Heart left ventricle (tissue), 16 donors: ENCODE data around the gene ZC3H7A. TPM values are rescaled to one million over a fixed set of nuclear protein-coding genes. Genes with fewer than 3 reads are reported as not detected.
A peak's percentile ranks its signal among the peaks of the same experiment; 100 is the strongest.
"Not testable (repeated sequence)": the region's sequence is repeated elsewhere in the genome, so short reads cannot be mapped to it uniquely, and the experiment has no call there.

ENCODE experiments used
- ATAC-seq, 4 donors: fragments of 200-7000 bp; cut with Tn5 transposase; one replicate each; pipeline ENCODE4 v1.9.1; 2020 to 2022; ENCODE audit warnings: moderate library complexity in 4 of 4, mild to moderate bottlenecking in 3 of 4, moderate number of reproducible peaks in 1 of 4
- DNase-seq, 5 donors: peaks; one replicate each; pipeline ENCODE4 v3.0.0-alpha.2; 2020
- H3K27ac ChIP-seq, 12 donors: fragments of 200-600 bp; sonication (generic) in 4 of 12; one replicate each; pipeline versions ENCODE4 v1.5.0 to v1.8.0; 2016 to 2022; ENCODE audit warnings: mild to moderate bottlenecking in 2 of 12
- H3K27me3 ChIP-seq, 9 donors: fragments of 200-600 bp; sonication (generic) in 2 of 9; one replicate each; pipeline versions ENCODE4 v1.5.1 to v1.8.0; 2016 to 2022; ENCODE audit warnings: mild to moderate bottlenecking in 3 of 9
- H3K36me3 ChIP-seq, 9 donors: fragments of 200-600 bp; sonication (generic) in 2 of 9; one replicate each; pipeline versions ENCODE4 v1.5.0 to v1.8.0; 2018 to 2022; ENCODE audit warnings: mild to moderate bottlenecking in 2 of 9
- H3K4me1 ChIP-seq, 12 donors: fragments of 200-600 bp; sonication (generic) in 4 of 12; one replicate each; pipeline versions ENCODE4 v1.5.0 to v1.8.0; 2016 to 2022; ENCODE audit warnings: mild to moderate bottlenecking in 3 of 12
- H3K4me3 ChIP-seq, 12 donors: fragments of 200-600 bp; sonication (generic) in 4 of 12; one replicate each; pipeline versions ENCODE4 v1.5.0 to v1.8.0; 2017 to 2022; ENCODE audit warnings: mild to moderate bottlenecking in 9 of 12, moderate library complexity in 4 of 12
- H3K9me3 ChIP-seq, 12 donors: fragments of 200-600 bp; sonication (generic) in 4 of 12; one replicate each; pipeline versions ENCODE4 v1.5.0 to v1.8.0; 2016 to 2022; ENCODE audit warnings: mild to moderate bottlenecking in 1 of 12
- POLR2A ChIP-seq, 2 donors: fragments of 450-650 bp; IDR thresholded peaks; one replicate each; pipeline ENCODE4 v1.6.1; 2017; ENCODE audit warnings: antibody characterized with exemption in 2 of 2, mild to moderate bottlenecking in 2 of 2, moderate library complexity in 2 of 2
- WGBS, 4 donors: extraction: QIAGEN DNeasy Blood & Tissue Kit in 2 of 4; methylation state at CpG; one replicate each; pipeline versions ENCODE4 v1.1.5 to v1.1.7; 2013 to 2018; 5-methylcytosine and 5-hydroxymethylcytosine counted together
- intact Hi-C, 10 donors: fragments of 100-400 bp; cut with DNase I; formaldehyde crosslinking; loops; one replicate each; pipeline versions ENCODE4 v1.11.1 to v1.14.2; 2022
- polyA plus RNA-seq, 2 donors: library from polyadenylated mRNA; stranded (reverse); fragments of 200-250 nt; gene quantifications; one replicate each; pipeline ENCODE4 v1.2.3, GENCODE V29; 2013
- total RNA-seq, 9 donors: library from RNA; depleted of rRNA in 2 of 9; stranded (reverse); fragments of >200 nt in 2 of 9; fragmentation: NEBNext Ultra II Directional in 3 of 9; extraction: Animal tissue kit (Norgen Biotek cat#: 25700) in 3 of 9; gene quantifications; one replicate each; pipeline versions ENCODE4 v1.1.0 to v1.2.4, GENCODE V29; 2016 to 2023
- TF ChIP-seq, protein P1 (sequence below), 12 donors: fragments of 200-600 bp; sonication (generic) in 4 of 12; IDR thresholded peaks; one replicate each; pipeline versions ENCODE4 v1.5.0 to v1.8.0; 2018 to 2022; ENCODE audit warnings: antibody characterized with exemption in 12 of 12, mild to moderate bottlenecking in 5 of 12
- donor health status: ischemic (EF 13 %, LVEDD 7.1; RV severe dilation, severe dysfunction).
- donor health status: healthy with polysubstance abuse.
- donor health status: DM: no; HTN: yes; CAD: no.
- donor health status: DM: no; HTN: no; CAD: no.
- donor health status: ischemic (EF 25% LVEDD 6.9; RV normal size, moderate dysfunction).
- donor health status: ischemic (EF 25% LVEDD 5.7; RV mildly dilated, moderate dysfunction).
- donor health status: healthy.
- donor health status: DM: yes; HTN: yes; CAD: no.
- donor health status: ischemic (EF 35%, LVEDD 5.7; RV mildly dilated, moderate dysfunction).
- donor health status: nonischemic (EF 11% LVEDD 7.7; RV severe dilation, severe dysfunction).
- donor health status: DM: yes; HTN: yes; CAD: no.
- donor health status: PGD.
- donor health status: ischemic (EF 29% LVEDD 5.4; RV normal size, mild dysfunction).
- donor health status: nonischemic (EF 23%, LVEDD 6.1; RV moderate dilation, normal function).

Gene ZC3H7A
- total and polyA plus RNA-seq, 11 donors: 16.9 to 42.3 (median 27.9) TPM

GRCh38 chr16:11791144-11791828 is 5.8 kb downstream of the ZC3H7A start:
- ATAC-seq (peak in 3 of 4 donors; percentile 21 to 46 (median 41)), DNase-seq (no peak)
- TF ChIP-seq, protein P1, sequence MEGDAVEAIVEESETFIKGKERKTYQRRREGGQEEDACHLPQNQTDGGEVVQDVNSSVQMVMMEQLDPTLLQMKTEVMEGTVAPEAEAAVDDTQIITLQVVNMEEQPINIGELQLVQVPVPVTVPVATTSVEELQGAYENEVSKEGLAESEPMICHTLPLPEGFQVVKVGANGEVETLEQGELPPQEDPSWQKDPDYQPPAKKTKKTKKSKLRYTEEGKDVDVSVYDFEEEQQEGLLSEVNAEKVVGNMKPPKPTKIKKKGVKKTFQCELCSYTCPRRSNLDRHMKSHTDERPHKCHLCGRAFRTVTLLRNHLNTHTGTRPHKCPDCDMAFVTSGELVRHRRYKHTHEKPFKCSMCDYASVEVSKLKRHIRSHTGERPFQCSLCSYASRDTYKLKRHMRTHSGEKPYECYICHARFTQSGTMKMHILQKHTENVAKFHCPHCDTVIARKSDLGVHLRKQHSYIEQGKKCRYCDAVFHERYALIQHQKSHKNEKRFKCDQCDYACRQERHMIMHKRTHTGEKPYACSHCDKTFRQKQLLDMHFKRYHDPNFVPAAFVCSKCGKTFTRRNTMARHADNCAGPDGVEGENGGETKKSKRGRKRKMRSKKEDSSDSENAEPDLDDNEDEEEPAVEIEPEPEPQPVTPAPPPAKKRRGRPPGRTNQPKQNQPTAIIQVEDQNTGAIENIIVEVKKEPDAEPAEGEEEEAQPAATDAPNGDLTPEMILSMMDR (IDR thresholded peaks at IDR 0.05): no peak
- TF ChIP-seq POLR2A (IDR thresholded peaks at IDR 0.05): no peak
- peaks cover 4 to 79% (median 48%) of the 10 kb centered on the region in 12 donors for H3K4me1 ChIP-seq
- peak overlapping the region in 4 of 12 donors; percentile 10 to 46 (median 32) for H3K27ac ChIP-seq
- H3K36me3 ChIP-seq: peaks cover 0 to 34% (median 14%) of the 10 kb centered on the region in 9 donors
- no peak overlapping the region for H3K4me3 ChIP-seq
- intact Hi-C loops: loop anchor here in 4 of 10 donors (5.0 to 10.0 kb wide), 3 partner anchors 39 to 126 kb away; partner anchors contain the start of genes TXNDC11 (in 2 of the 4) and SNN (in 1 of the 4)
- WGBS, 4 donors: 69 to 79% (median 76%) methylated on average over 8 of the region's 8 CpGs
- no peaks in the 10 kb centered on the region for H3K9me3 ChIP-seq
- no peaks in the 10 kb centered on the region for H3K27me3 ChIP-seq

DNA sequence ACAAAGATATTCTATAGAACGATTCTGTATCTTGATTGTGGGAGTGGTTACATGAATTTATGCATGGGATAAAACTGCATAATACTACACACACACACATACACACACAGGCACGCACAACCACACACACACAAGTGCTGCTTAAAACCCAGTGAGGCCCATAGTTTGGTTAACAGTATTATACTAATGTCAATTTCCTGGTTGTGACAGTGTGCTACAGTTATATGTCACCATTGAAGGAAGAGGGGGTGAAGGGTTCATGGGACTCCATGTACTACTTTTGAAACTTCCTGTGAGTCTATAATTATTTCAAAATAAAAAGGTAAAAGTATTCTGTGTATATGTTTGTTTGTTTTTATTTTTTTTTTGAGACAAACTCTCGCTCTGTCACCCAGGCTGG is 8.1 kb downstream of the ZC3H7A start:
- ATAC-seq (no peak), DNase-seq (no peak)
- H3K4me1 ChIP-seq: peaks cover 8 to 76% (median 34%) of the 10 kb centered on the region in 12 donors
- TF ChIP-seq, protein P1 (IDR thresholded peaks at IDR 0.05): no peak
- no peak for TF ChIP-seq POLR2A (IDR thresholded peaks at IDR 0.05)
- H3K4me3 ChIP-seq: no peak overlapping the region
- peaks cover 0 to 19% (median 7%) of the 10 kb centered on the region in 9 donors for H3K36me3 ChIP-seq
- H3K27ac ChIP-seq: no peak overlapping the region
- H3K9me3 ChIP-seq: no peaks in the 10 kb centered on the region
- H3K27me3 ChIP-seq: no peaks in the 10 kb centered on the region
- WGBS, 4 donors: 86 to 92% (median 90%) methylated on average over 3 of the region's 3 CpGs
- intact Hi-C loops: no loop called here

DNA sequence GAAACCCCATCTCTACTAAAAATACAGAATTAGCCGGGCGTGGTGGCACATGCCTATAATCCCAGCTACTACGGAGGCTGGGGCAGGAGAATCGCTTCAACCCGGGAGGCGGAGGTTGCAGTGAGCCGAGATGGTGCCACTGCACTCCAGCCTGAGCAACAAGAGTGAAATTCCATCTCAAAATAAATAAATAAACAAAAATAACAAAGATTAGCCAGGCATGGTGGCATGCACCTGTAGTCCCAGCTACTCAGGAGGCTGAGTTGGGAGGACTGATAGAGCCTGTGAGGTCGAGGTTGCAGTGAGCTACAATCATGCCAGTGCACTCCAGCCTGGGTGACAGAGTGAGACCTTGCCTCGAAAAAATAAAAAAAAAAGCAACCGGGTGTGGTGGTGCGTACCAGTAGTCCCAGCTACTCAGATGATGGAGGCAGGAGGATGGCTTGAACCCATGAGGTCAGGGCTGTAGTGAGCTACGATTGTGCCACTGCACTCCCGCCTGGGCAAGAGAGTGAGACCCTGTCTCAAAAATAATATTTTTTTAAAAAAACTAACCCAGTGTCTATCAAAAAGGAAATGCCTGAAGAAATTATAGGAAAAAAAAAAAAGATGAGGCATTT is 12.0 kb downstream of the ZC3H7A start:
- WGBS, 4 donors: 88 to 92% (median 90%) methylated on average over 13 of the region's 13 CpGs
- Histone ChIP-seq H3K4me1 (peaks cover 9 to 84% (median 39%) of the 10 kb centered on the region in 12 donors), H3K36me3 (peaks cover 0 to 19% (median 12%) of the 10 kb centered on the region in 9 donors)
- not testable (repeated sequence) for H3K9me3 ChIP-seq, ATAC-seq, H3K27ac ChIP-seq, H3K27me3 ChIP-seq, H3K4me3 ChIP-seq, DNase-seq
- intact Hi-C loops: loop anchor here in 2 of 10 donors (5.0 kb wide), 2 partner anchors 38 to 43 kb away; partner anchors contain the start of gene TXNDC11 (in 1 of the 2)

- not testable (repeated sequence) for ATAC-seq, H3K9me3 ChIP-seq, H3K27me3 ChIP-seq, DNase-seq, H3K4me3 ChIP-seq
- peaks cover 0 to 24% (median 16%) of the 10 kb centered on the region in 9 donors for H3K36me3 ChIP-seq
- peaks cover 9 to 79% (median 38%) of the 10 kb centered on the region in 12 donors for H3K4me1 ChIP-seq
- WGBS, 4 donors: 94 to 98% (median 96%) methylated on average over 6 of the region's 6 CpGs
- intact Hi-C loops: loop anchor here in 2 of 10 donors (5.0 kb wide), 2 partner anchors 37 to 42 kb away; partner anchors contain the start of gene TXNDC11 (in 1 of the 2)
- peak overlapping the region; percentile 5 to 93 (median 80) for H3K27ac ChIP-seq
These were observed 12.7 kb downstream of the ZC3H7A start for GRCh38 chr16:11784381-11784780.

GRCh38 chr16:11784038-11784369 is 13.1 kb downstream of the ZC3H7A start:
- no peak for TF ChIP-seq POLR2A (IDR thresholded peaks at IDR 0.05)
- TF ChIP-seq, protein P1 (IDR thresholded peaks at IDR 0.05): no peak
- Histone ChIP-seq H3K36me3 (peaks cover 0 to 28% (median 19%) of the 10 kb centered on the region in 9 donors), H3K4me3 (peak overlapping the region in 1 of 12 donors; percentile 23), H3K27me3 (no peaks in the 10 kb centered on the region), H3K9me3 (no peaks in the 10 kb centered on the region), H3K27ac (peak overlapping the region; percentile 5 to 93 (median 80)), H3K4me1 (peaks cover 9 to 76% (median 38%) of the 10 kb centered on the region in 12 donors)
- ATAC-seq (no peak), DNase-seq (no peak)
- intact Hi-C loops: loop anchor here in 2 of 10 donors (5.0 kb wide), 2 partner anchors 37 to 42 kb away; partner anchors contain the start of gene TXNDC11 (in 1 of the 2)
